ENCODE data around the gene SDCCAG8. TPM values are rescaled to one million over a fixed set of nuclear protein-coding genes. Genes with fewer than 3 reads are reported as not detected.

SDCCAG8 gene
- total and polyA plus RNA-seq, 2 experiments from 2014 or later: 23.3 to 38.5 TPM

DNA sequence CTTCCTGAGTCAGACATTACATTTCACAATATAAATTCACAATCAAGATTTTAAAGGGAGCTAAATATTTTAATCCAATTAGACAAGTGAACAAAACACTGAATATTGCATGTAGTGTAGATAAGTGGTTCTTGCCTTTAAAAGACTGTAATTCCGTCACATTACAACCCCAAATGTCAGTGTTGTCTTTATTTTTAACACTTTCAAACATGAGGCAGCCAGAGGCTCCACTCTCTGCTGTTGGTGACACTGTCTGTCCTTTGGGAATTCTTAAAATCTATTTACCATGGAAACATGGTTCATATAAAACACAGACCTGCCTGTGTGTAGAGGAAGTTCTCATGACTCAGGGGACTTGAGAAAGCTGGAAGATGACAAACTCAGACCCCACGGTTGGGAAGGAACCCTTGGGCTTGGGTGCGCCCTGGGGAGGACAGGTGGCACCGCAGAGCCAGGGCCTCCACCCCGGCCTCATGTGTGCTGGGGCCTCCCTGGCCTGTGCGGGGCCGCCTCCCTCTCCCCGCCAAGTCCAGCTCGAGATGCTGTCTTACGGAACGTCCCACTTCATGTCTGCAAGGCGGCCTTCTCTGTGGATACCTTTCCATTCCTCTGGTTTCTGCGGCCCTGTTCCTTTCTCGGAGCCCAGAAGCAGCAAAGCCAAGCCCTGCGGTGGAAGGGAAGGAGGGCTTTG is 239.0 kb downstream of the SDCCAG8 start:
- TF ChIP-seq, protein P1, sequence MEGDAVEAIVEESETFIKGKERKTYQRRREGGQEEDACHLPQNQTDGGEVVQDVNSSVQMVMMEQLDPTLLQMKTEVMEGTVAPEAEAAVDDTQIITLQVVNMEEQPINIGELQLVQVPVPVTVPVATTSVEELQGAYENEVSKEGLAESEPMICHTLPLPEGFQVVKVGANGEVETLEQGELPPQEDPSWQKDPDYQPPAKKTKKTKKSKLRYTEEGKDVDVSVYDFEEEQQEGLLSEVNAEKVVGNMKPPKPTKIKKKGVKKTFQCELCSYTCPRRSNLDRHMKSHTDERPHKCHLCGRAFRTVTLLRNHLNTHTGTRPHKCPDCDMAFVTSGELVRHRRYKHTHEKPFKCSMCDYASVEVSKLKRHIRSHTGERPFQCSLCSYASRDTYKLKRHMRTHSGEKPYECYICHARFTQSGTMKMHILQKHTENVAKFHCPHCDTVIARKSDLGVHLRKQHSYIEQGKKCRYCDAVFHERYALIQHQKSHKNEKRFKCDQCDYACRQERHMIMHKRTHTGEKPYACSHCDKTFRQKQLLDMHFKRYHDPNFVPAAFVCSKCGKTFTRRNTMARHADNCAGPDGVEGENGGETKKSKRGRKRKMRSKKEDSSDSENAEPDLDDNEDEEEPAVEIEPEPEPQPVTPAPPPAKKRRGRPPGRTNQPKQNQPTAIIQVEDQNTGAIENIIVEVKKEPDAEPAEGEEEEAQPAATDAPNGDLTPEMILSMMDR (IDR thresholded peaks at IDR 0.05; ENCODE audit: low read depth, low read length): no peak
- H3K27me3 ChIP-seq: no peaks in the 10 kb centered on the region
- no peaks in the 10 kb centered on the region for H3K36me3 ChIP-seq
- no peak overlapping the region for H3K4me3 ChIP-seq
- H3K4me1 ChIP-seq (ENCODE audit: low read depth): no peaks in the 10 kb centered on the region
- no peaks in the 10 kb centered on the region for H3K9me3 ChIP-seq (ENCODE audit: low read depth)
- H3K27ac ChIP-seq: no peak overlapping the region
- DNase-seq (ENCODE audit: low read depth in 1 of 2, low spot score in 1 of 2): no peak

- Histone ChIP-seq H3K4me3 (no peak overlapping the region), H3K27ac (no peak overlapping the region), H3K9me3 (ENCODE audit: low read depth) (no peaks in the 10 kb centered on the region), H3K36me3 (no peaks in the 10 kb centered on the region), H3K4me1 (ENCODE audit: low read depth) (no peaks in the 10 kb centered on the region), H3K27me3 (no peaks in the 10 kb centered on the region)
- TF ChIP-seq, protein P1 (IDR thresholded peaks at IDR 0.05; ENCODE audit: low read depth, low read length): no peak
- DNase-seq (ENCODE audit: low read depth in 1 of 2, low spot score in 1 of 2): peak in 1 of 2 donors; percentile 88
These were observed 239.8 kb downstream of the SDCCAG8 start for GRCh38 chr1:243495442-243496186.

DNA sequence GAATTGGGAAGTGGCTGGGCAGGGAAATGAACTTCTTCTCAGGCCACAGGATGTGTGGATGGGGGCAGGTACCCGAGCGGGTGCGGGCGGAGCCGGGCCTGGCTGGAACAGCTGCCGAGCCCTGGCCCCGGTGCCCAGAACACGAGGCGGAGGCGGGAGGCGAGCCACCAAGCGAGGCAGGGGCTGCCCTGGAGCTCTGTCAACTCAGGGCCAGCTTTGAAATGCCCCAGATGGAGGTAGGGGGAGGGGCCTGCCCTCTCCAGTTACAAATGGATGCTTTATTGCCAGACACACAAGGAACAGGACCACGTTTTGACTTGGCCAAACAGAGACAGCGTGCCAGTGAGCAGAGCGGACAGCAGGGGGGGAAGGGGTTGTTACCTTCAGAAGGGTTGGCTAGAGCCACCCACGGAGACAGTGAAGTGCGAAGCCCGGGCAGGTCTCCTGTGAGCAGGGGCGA is 240.4 kb downstream of the SDCCAG8 start:
- TF ChIP-seq, protein P1 (IDR thresholded peaks at IDR 0.05; ENCODE audit: low read depth, low read length): no peak
- Histone ChIP-seq H3K36me3 (no peaks in the 10 kb centered on the region), H3K27ac (no peak overlapping the region), H3K4me3 (no peak overlapping the region), H3K9me3 (ENCODE audit: low read depth) (no peaks in the 10 kb centered on the region), H3K27me3 (no peaks in the 10 kb centered on the region), H3K4me1 (ENCODE audit: low read depth) (no peaks in the 10 kb centered on the region)
- no peak for DNase-seq (ENCODE audit: low read depth in 1 of 2, low spot score in 1 of 2)

- TF ChIP-seq, protein P1 (IDR thresholded peaks at IDR 0.05; ENCODE audit: low read depth, low read length): no peak
- Histone ChIP-seq H3K4me3 (no peak overlapping the region), H3K36me3 (no peaks in the 10 kb centered on the region), H3K27ac (no peak overlapping the region), H3K27me3 (no peaks in the 10 kb centered on the region), H3K9me3 (ENCODE audit: low read depth) (no peaks in the 10 kb centered on the region), H3K4me1 (ENCODE audit: low read depth) (no peaks in the 10 kb centered on the region)
- no peak for DNase-seq (ENCODE audit: low read depth in 1 of 2, low spot score in 1 of 2)
These were observed 241.0 kb downstream of the SDCCAG8 start for GRCh38 chr1:243496806-243497205.

DNA sequence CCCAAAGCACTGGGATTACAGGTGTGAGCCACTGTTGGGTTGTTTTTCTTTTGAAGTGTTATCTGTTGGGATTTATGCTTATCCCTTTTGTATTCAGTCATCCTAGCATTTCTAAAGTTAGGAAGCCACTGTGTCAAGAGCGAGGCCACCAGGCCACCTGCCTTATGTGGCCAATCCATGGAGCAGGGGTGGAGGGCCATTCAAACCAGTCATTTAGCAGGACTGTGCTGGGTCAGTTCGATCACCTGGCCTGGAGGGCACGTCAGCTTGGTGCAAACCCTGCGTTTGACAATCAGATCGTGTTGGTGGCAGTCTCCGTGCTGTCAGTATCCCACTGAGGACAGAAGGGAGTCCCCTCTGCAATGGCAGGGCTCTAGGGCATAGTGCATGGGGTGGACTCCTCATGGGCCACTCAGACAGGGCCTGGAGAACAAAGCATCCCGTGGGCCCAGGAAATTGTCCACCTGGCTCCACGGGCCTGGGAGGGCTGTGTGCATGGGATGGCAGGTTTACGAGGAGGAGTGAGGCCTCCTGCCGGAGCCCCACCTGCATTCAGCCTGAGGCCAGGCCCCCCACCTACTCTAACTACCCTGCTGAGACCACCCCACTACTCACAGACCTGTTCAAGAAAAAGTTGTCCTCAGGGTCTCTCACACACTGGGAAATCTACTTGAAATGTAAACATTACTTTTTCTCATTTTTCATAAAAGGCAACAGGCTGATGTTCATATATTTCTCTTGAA is 242.3 kb downstream of the SDCCAG8 start:
- no peak for DNase-seq (ENCODE audit: low read depth in 1 of 2, low spot score in 1 of 2)
- H3K9me3 ChIP-seq (ENCODE audit: low read depth): no peaks in the 10 kb centered on the region
- H3K27ac ChIP-seq: no peak overlapping the region

More for the DNA sequence above, 242.3 kb downstream of the SDCCAG8 start:
- no peaks in the 10 kb centered on the region for H3K27me3 ChIP-seq
- H3K4me1 ChIP-seq (ENCODE audit: low read depth): no peaks in the 10 kb centered on the region
- H3K36me3 ChIP-seq: no peaks in the 10 kb centered on the region
- no peak overlapping the region for H3K4me3 ChIP-seq
- TF ChIP-seq, protein P1 (IDR thresholded peaks at IDR 0.05; ENCODE audit: low read depth, low read length): no peak
